SU-DHL-6 (cell line): ENCODE measurements around the gene AKR1B15.

ENCODE experiments used
- H2AFZ ChIP-seq: fragments of 200-600 bp; sonication (generic); 2 replicates; pipeline ENCODE4 v1.6.1; 2014; ENCODE audit warnings: low read depth, mild to moderate bottlenecking, moderate library complexity, mixed read lengths, antibody characterized with exemption, low read length; ENCODE audit not compliant: severe bottlenecking
- H3F3A ChIP-seq: fragments of 200-600 bp; shearing (Covaris generic); 2 replicates; pipeline ENCODE4 v1.6.0; 2016; ENCODE audit warnings: antibody characterized with exemption, mild to moderate bottlenecking; ENCODE audit not compliant: insufficient read depth
- H3K27ac ChIP-seq: fragments of 200-600 bp; sonication (generic); 2 replicates; pipeline ENCODE4 v1.5.1; 2016; ENCODE audit warnings: low read depth, mild to moderate bottlenecking, low read length, moderate library complexity, mixed read lengths
- H3K27me3 ChIP-seq: fragments of 200-600 bp; sonication (generic), shearing (Covaris generic); 2 replicates; pipeline ENCODE4 v1.6.0; 2014; ENCODE audit warnings: mild to moderate bottlenecking, low read length
- H3K36me3 ChIP-seq: fragments of 200-600 bp; sonication (generic); 2 replicates; pipeline ENCODE4 v1.6.1; 2014; ENCODE audit warnings: mild to moderate bottlenecking, low read length, mixed read lengths
- H3K4me2 ChIP-seq: fragments of 300-600, 200-600 bp; shearing (Covaris generic), sonication (generic); 2 replicates; pipeline ENCODE4 v1.6.0; 2014; ENCODE audit warnings: low read length, low read depth, mild to moderate bottlenecking; ENCODE audit not compliant: poor library complexity, severe bottlenecking
- H3K4me3 ChIP-seq: fragments of 200-600 bp; sonication (generic); 2 replicates; pipeline ENCODE4 v1.5.1; 2014; ENCODE audit warnings: antibody characterized with exemption, low read length, mild to moderate bottlenecking, mixed read lengths; ENCODE audit not compliant: insufficient read depth, poor library complexity, severe bottlenecking
- H3K79me2 ChIP-seq: fragments of 200-600 bp; sonication (generic); 2 replicates; pipeline ENCODE4 v1.6.1; 2014; ENCODE audit warnings: mild to moderate bottlenecking, low read length, moderate library complexity; ENCODE audit not compliant: insufficient read depth
- H3K9ac ChIP-seq: fragments of 200-600 bp; sonication (generic); 2 replicates; pipeline ENCODE4 v1.7.0; 2014; ENCODE audit warnings: mild to moderate bottlenecking, low read length
- H3K9me2 ChIP-seq: fragments of 200-600 bp; sonication (generic); replicated peaks from 2 replicates; pipeline ENCODE4 v1.6.1; 2014; ENCODE audit warnings: low read length; ENCODE audit not compliant: insufficient read depth
- H3K9me3 ChIP-seq: fragments of 200-600 bp; sonication (generic); 2 replicates; pipeline ENCODE4 v1.6.1; 2014; ENCODE audit warnings: low read length, mixed read lengths; ENCODE audit not compliant: insufficient read depth
- H4K20me1 ChIP-seq: fragments of 200-600 bp; sonication (generic); 2 replicates; pipeline ENCODE4 v1.6.1; 2014; ENCODE audit warnings: low read depth, mild to moderate bottlenecking, antibody characterized with exemption, low read length, moderate library complexity, mixed read lengths
- EZH2phosphoT487 ChIP-seq: fragments of 200-600 bp; sonication (generic), shearing (Covaris generic); conservative IDR thresholded peaks from 2 replicates; pipeline ENCODE4 v1.6.1; 2018; ENCODE audit warnings: mild to moderate bottlenecking, antibody characterized with exemption, low read length, moderate library complexity, mixed read lengths
- TF ChIP-seq, protein P1 (sequence below): fragments of 200-600 bp; sonication (generic); IDR thresholded peaks from one replicate; pipeline ENCODE4 v1.5.1; 2017; ENCODE audit warnings: antibody characterized with exemption, mild to moderate bottlenecking, low read length, moderate library complexity; ENCODE audit not compliant: insufficient read depth, poor library complexity, severe bottlenecking

Gene AKR1B15

DNA sequence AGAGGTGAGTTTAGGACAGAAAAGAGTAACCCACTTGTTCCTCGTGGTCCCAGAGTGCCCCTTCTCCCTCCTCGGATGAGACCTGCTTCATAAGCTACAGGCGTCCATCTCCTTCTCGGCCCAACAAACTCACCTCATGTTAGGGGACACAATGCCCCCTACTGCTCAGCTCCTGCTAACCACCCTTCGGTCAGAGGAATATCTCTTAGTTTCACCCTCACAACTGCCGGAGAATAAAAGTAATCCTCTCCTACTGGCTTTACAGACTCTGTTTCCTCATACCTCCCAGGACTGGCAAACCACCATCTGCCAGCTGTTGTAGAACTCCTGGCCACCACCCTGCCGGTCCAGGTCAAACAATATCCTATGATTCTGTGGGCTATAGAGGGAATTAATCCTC is 3.2 kb downstream of the AKR1B15 start:
- H3K79me2 ChIP-seq, result no peaks in the 10 kb centered on the region
- H3F3A ChIP-seq, result no peaks in the 10 kb centered on the region
- H4K20me1 ChIP-seq, result no peaks in the 10 kb centered on the region
- TF ChIP-seq EZH2phosphoT487, result no peak
- TF ChIP-seq, protein P1, sequence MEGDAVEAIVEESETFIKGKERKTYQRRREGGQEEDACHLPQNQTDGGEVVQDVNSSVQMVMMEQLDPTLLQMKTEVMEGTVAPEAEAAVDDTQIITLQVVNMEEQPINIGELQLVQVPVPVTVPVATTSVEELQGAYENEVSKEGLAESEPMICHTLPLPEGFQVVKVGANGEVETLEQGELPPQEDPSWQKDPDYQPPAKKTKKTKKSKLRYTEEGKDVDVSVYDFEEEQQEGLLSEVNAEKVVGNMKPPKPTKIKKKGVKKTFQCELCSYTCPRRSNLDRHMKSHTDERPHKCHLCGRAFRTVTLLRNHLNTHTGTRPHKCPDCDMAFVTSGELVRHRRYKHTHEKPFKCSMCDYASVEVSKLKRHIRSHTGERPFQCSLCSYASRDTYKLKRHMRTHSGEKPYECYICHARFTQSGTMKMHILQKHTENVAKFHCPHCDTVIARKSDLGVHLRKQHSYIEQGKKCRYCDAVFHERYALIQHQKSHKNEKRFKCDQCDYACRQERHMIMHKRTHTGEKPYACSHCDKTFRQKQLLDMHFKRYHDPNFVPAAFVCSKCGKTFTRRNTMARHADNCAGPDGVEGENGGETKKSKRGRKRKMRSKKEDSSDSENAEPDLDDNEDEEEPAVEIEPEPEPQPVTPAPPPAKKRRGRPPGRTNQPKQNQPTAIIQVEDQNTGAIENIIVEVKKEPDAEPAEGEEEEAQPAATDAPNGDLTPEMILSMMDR, result no peak
- no peak overlapping the region for H2AFZ ChIP-seq
- H3K36me3 ChIP-seq, result no peaks in the 10 kb centered on the region
- H3K27me3 ChIP-seq, result no peaks in the 10 kb centered on the region
- H3K4me2 ChIP-seq, result no peak overlapping the region
- no peak overlapping the region for H3K9ac ChIP-seq
- H3K9me2 ChIP-seq, result no peaks in the 10 kb centered on the region
- H3K9me3 ChIP-seq, result no peaks in the 10 kb centered on the region
- no peak overlapping the region for H3K4me3 ChIP-seq
- H3K27ac ChIP-seq, result no peak overlapping the region

DNA sequence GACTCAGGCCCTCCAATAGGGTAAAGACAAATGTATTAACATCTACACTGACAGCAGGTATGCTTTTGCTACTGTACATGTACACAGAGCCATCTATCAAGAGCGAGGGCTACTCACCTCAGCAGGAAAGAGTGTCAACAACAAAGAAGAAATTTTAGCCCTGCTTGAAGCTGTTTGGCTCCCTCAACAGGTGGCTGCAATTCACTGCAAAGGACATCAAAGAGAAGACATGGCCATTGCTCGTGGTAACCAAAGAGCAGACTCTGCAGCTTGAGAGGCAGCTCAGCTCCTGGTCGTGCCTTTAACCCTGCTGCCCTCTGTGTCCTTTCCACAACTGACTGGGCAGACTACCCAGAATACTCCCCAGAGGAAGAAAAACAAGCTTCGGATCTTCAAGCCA is 5.1 kb downstream of the AKR1B15 start:
- Histone ChIP-seq H4K20me1 (no peaks in the 10 kb centered on the region), H3K79me2 (no peaks in the 10 kb centered on the region), H3K9me2 (no peaks in the 10 kb centered on the region), H3K27me3 (no peaks in the 10 kb centered on the region), H2AFZ (no peak overlapping the region), H3K36me3 (no peaks in the 10 kb centered on the region), H3K4me3 (no peak overlapping the region), H3K9me3 (no peaks in the 10 kb centered on the region), H3K9ac (no peak overlapping the region), H3F3A (no peaks in the 10 kb centered on the region), H3K4me2 (no peak overlapping the region), H3K27ac (no peak overlapping the region)
- TF ChIP-seq EZH2phosphoT487, result no peak
- TF ChIP-seq, protein P1, result no peak

DNA sequence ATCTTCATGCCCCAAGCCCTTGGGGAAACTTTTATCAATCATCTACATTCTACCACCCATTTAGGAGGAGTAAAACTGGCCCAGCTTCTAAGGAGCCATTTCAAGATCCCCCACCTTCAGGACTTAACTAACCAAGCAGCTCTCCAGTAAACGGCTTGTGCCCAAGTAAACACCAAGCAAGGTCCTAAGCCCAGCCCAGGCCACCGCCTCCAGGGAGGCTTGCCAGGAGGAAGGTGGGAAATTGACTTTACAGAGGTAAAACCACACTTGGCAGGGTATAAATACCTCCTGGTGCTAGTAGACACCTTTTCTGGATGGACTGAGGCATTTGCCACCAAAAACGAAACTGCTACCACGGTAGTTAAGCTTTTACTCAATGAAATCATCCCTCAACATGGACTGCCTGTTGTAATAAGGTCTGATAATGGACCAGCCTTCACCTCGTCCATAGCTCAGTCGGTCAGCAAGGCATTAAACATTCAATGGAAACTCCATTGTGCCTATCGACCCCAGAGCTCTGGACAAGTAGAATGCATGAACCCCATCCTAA is 5.6 kb downstream of the AKR1B15 start:
- no peaks in the 10 kb centered on the region for H3K9me3 ChIP-seq
- H4K20me1 ChIP-seq, result no peaks in the 10 kb centered on the region
- no peaks in the 10 kb centered on the region for H3K79me2 ChIP-seq
- no peaks in the 10 kb centered on the region for H3K36me3 ChIP-seq
- H3K4me2 ChIP-seq, result no peak overlapping the region
- H3F3A ChIP-seq, result no peaks in the 10 kb centered on the region
- H3K4me3 ChIP-seq, result no peak overlapping the region
- no peak for TF ChIP-seq EZH2phosphoT487
- TF ChIP-seq, protein P1, result no peak
- H3K27ac ChIP-seq, result no peak overlapping the region
- H3K27me3 ChIP-seq, result no peaks in the 10 kb centered on the region
- H3K9ac ChIP-seq, result no peak overlapping the region
- H2AFZ ChIP-seq, result no peak overlapping the region
- no peaks in the 10 kb centered on the region for H3K9me2 ChIP-seq
